Measurements from ENCODE around the gene MYMX.

The MYMX gene

GRCh38 chr6:44221291-44221960 lies 4.7 kb downstream of the MYMX start:
- no peak overlapping the region for H3K4me3 Mint-ChIP-seq
- H3K9me3 Mint-ChIP-seq = no peaks in the 10 kb centered on the region
- peaks cover 24% of the 10 kb centered on the region for H3K36me3 Mint-ChIP-seq (ENCODE audit: low read depth)
- DNase-seq = peak; percentile 78
- H3K27ac Mint-ChIP-seq = peak overlapping the region; percentile 69
- peaks cover 53% of the 10 kb centered on the region for H3K4me1 Mint-ChIP-seq (ENCODE audit: low read depth)
- peaks cover 23% of the 10 kb centered on the region for H3K27me3 Mint-ChIP-seq

- Mint-ChIP-seq H3K9me3 (no peaks in the 10 kb centered on the region), H3K4me3 (no peak overlapping the region), H3K36me3 (ENCODE audit: low read depth) (peaks cover 28% of the 10 kb centered on the region), H3K27ac (no peak overlapping the region), H3K4me1 (ENCODE audit: low read depth) (peaks cover 54% of the 10 kb centered on the region), H3K27me3 (peaks cover 18% of the 10 kb centered on the region)
- no peak for DNase-seq
Observed at GRCh38 chr6:44221961-44222335, 5.2 kb downstream of the MYMX start.

GRCh38 chr6:44222486-44223318 lies 6.0 kb downstream of the MYMX start:
- no peaks in the 10 kb centered on the region for H3K9me3 Mint-ChIP-seq
- H3K27me3 Mint-ChIP-seq = peaks cover 16% of the 10 kb centered on the region
- H3K4me1 Mint-ChIP-seq (ENCODE audit: low read depth) = peaks cover 54% of the 10 kb centered on the region
- peaks cover 35% of the 10 kb centered on the region for H3K36me3 Mint-ChIP-seq (ENCODE audit: low read depth)
- H3K4me3 Mint-ChIP-seq = peak overlapping the region; percentile 90
- H3K27ac Mint-ChIP-seq = peak overlapping the region; percentile 80
- no peak for DNase-seq

GRCh38 chr6:44223319-44224028 lies 6.7 kb downstream of the MYMX start, which contains the start of gene SLC29A1:
TSS of gene SLC29A1 (plus strand) at chr6:44223595. CDS start at chr6:44227314, 3,719 bp downstream.
- Mint-ChIP-seq H3K4me1 (ENCODE audit: low read depth) (peaks cover 52% of the 10 kb centered on the region), H3K9me3 (no peaks in the 10 kb centered on the region), H3K4me3 (peak within 1 kb of the TSS; percentile 90), H3K27ac (peak within 1 kb of the TSS; percentile 87), H3K36me3 (ENCODE audit: low read depth) (peaks cover 43% of the 10 kb centered on the region), H3K27me3 (peaks cover 10% of the 10 kb centered on the region)
- peak; percentile 92 for DNase-seq

- H3K4me3 Mint-ChIP-seq = peak overlapping the region; percentile 90
- H3K27ac Mint-ChIP-seq = peak overlapping the region; percentile 87
- no peaks in the 10 kb centered on the region for H3K9me3 Mint-ChIP-seq
- no peak for DNase-seq
- peaks cover 47% of the 10 kb centered on the region for H3K4me1 Mint-ChIP-seq (ENCODE audit: low read depth)
- H3K27me3 Mint-ChIP-seq = peaks cover 4% of the 10 kb centered on the region
- H3K36me3 Mint-ChIP-seq (ENCODE audit: low read depth) = peaks cover 51% of the 10 kb centered on the region
Observed at GRCh38 chr6:44224029-44224964, 7.6 kb downstream of the MYMX start.

GRCh38 chr6:44224965-44225305 lies 8.2 kb downstream of the MYMX start:
- no peak for DNase-seq
- no peaks in the 10 kb centered on the region for H3K9me3 Mint-ChIP-seq
- H3K27ac Mint-ChIP-seq = peak overlapping the region; percentile 87
- H3K36me3 Mint-ChIP-seq (ENCODE audit: low read depth) = peaks cover 57% of the 10 kb centered on the region
- H3K4me1 Mint-ChIP-seq (ENCODE audit: low read depth) = peaks cover 43% of the 10 kb centered on the region
- peak overlapping the region; percentile 90 for H3K4me3 Mint-ChIP-seq
- H3K27me3 Mint-ChIP-seq = peaks cover 2% of the 10 kb centered on the region

- Mint-ChIP-seq H3K4me3 (peak overlapping the region; percentile 90), H3K27ac (no peak overlapping the region), H3K36me3 (ENCODE audit: low read depth) (peaks cover 66% of the 10 kb centered on the region), H3K27me3 (no peaks in the 10 kb centered on the region), H3K9me3 (no peaks in the 10 kb centered on the region), H3K4me1 (ENCODE audit: low read depth) (peaks cover 41% of the 10 kb centered on the region)
- no peak for DNase-seq
Observed at GRCh38 chr6:44225579-44226325, 9.0 kb downstream of the MYMX start.

- H3K4me3 Mint-ChIP-seq = peak overlapping the region; percentile 90
- peaks cover 35% of the 10 kb centered on the region for H3K4me1 Mint-ChIP-seq (ENCODE audit: low read depth)
Observed at GRCh38 chr6:44226368-44227147, 9.8 kb downstream of the MYMX start.

GRCh38 chr6:44227148-44227793 lies 10.5 kb downstream of the MYMX start:
- Mint-ChIP-seq H3K27ac (no peak overlapping the region), H3K36me3 (ENCODE audit: low read depth) (peaks cover 81% of the 10 kb centered on the region), H3K27me3 (no peaks in the 10 kb centered on the region), H3K4me3 (no peak overlapping the region), H3K9me3 (no peaks in the 10 kb centered on the region), H3K4me1 (ENCODE audit: low read depth) (peaks cover 29% of the 10 kb centered on the region)
- DNase-seq = no peak

More at GRCh38 chr6:44226368-44227147, 9.8 kb downstream of the MYMX start:
- H3K9me3 Mint-ChIP-seq = no peaks in the 10 kb centered on the region
- H3K36me3 Mint-ChIP-seq (ENCODE audit: low read depth) = peaks cover 74% of the 10 kb centered on the region
- DNase-seq = no peak
- no peaks in the 10 kb centered on the region for H3K27me3 Mint-ChIP-seq
- H3K27ac Mint-ChIP-seq = no peak overlapping the region

- no peak overlapping the region for H3K4me3 Mint-ChIP-seq
- peaks cover 21% of the 10 kb centered on the region for H3K4me1 Mint-ChIP-seq (ENCODE audit: low read depth)
- peaks cover 87% of the 10 kb centered on the region for H3K36me3 Mint-ChIP-seq (ENCODE audit: low read depth)
Observed at GRCh38 chr6:44228031-44228430, 11.3 kb downstream of the MYMX start.

GRCh38 chr6:44228433-44228832 lies 11.7 kb downstream of the MYMX start:
- Mint-ChIP-seq H3K36me3 (ENCODE audit: low read depth) (peaks cover 90% of the 10 kb centered on the region), H3K4me1 (ENCODE audit: low read depth) (peaks cover 20% of the 10 kb centered on the region), H3K4me3 (no peak overlapping the region), H3K27ac (no peak overlapping the region), H3K9me3 (no peaks in the 10 kb centered on the region), H3K27me3 (no peaks in the 10 kb centered on the region)
- DNase-seq = no peak

More at GRCh38 chr6:44228031-44228430, 11.3 kb downstream of the MYMX start:
- no peaks in the 10 kb centered on the region for H3K9me3 Mint-ChIP-seq
- no peaks in the 10 kb centered on the region for H3K27me3 Mint-ChIP-seq
- H3K27ac Mint-ChIP-seq = no peak overlapping the region
- DNase-seq = no peak

GRCh38 chr6:44228836-44229235 lies 12.1 kb downstream of the MYMX start:
- Mint-ChIP-seq H3K36me3 (ENCODE audit: low read depth) (peaks cover 94% of the 10 kb centered on the region), H3K9me3 (no peaks in the 10 kb centered on the region)

More at GRCh38 chr6:44228836-44229235, 12.1 kb downstream of the MYMX start:
- Mint-ChIP-seq H3K4me3 (no peak overlapping the region), H3K27ac (no peak overlapping the region), H3K4me1 (ENCODE audit: low read depth) (peaks cover 20% of the 10 kb centered on the region), H3K27me3 (no peaks in the 10 kb centered on the region)
- no peak for DNase-seq

Data from activated T-cell treated with anti-CD3 and anti-CD28 coated beads, Interleukin-2, amount 50 U/mL, for 24 hours (primary cell).